Measurements from ENCODE around the gene LCOR.
"Not testable (repeated sequence)": the region's sequence is repeated elsewhere in the genome, so short reads cannot be mapped to it uniquely, and the experiment has no call there.

Gene LCOR

GRCh38 chr10:96838529-96838928 lies 6.4 kb downstream of the LCOR start:
- no peak overlapping the region for H3K4me3 ChIP-seq (ENCODE audit: low read depth, low read length)
- TF ChIP-seq, protein P1, sequence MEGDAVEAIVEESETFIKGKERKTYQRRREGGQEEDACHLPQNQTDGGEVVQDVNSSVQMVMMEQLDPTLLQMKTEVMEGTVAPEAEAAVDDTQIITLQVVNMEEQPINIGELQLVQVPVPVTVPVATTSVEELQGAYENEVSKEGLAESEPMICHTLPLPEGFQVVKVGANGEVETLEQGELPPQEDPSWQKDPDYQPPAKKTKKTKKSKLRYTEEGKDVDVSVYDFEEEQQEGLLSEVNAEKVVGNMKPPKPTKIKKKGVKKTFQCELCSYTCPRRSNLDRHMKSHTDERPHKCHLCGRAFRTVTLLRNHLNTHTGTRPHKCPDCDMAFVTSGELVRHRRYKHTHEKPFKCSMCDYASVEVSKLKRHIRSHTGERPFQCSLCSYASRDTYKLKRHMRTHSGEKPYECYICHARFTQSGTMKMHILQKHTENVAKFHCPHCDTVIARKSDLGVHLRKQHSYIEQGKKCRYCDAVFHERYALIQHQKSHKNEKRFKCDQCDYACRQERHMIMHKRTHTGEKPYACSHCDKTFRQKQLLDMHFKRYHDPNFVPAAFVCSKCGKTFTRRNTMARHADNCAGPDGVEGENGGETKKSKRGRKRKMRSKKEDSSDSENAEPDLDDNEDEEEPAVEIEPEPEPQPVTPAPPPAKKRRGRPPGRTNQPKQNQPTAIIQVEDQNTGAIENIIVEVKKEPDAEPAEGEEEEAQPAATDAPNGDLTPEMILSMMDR (IDR thresholded peaks at IDR 0.05; ENCODE audit: low read depth, low read length, missing control alignments), result no peak
- DNase-seq (ENCODE audit: low read depth), result no peak
- in situ Hi-C loops (cut with HindIII; ENCODE audit: low sequenced_read_pairs), result no loop called here

- no peak for DNase-seq (ENCODE audit: low read depth)
- H3K4me3 ChIP-seq (ENCODE audit: low read depth, low read length), result no peak overlapping the region
- TF ChIP-seq, protein P1 (IDR thresholded peaks at IDR 0.05; ENCODE audit: low read depth, low read length, missing control alignments), result no peak
- in situ Hi-C loops (cut with HindIII; ENCODE audit: low sequenced_read_pairs), result no loop called here
Observed at GRCh38 chr10:96840841-96841518, 8.9 kb downstream of the LCOR start.

- in situ Hi-C loops (cut with HindIII; ENCODE audit: low sequenced_read_pairs), result no loop called here
Observed at GRCh38 chr10:96842896-96843723, 11.0 kb downstream of the LCOR start.

GRCh38 chr10:96843823-96844222 lies 11.7 kb downstream of the LCOR start:
- TF ChIP-seq, protein P1 (IDR thresholded peaks at IDR 0.05; ENCODE audit: low read depth, low read length, missing control alignments), result no peak

More at GRCh38 chr10:96842896-96843723, 11.0 kb downstream of the LCOR start:
- DNase-seq (ENCODE audit: low read depth), result no peak
- TF ChIP-seq, protein P1 (IDR thresholded peaks at IDR 0.05; ENCODE audit: low read depth, low read length, missing control alignments), result no peak
- H3K4me3 ChIP-seq (ENCODE audit: low read depth, low read length), result no peak overlapping the region

DNA sequence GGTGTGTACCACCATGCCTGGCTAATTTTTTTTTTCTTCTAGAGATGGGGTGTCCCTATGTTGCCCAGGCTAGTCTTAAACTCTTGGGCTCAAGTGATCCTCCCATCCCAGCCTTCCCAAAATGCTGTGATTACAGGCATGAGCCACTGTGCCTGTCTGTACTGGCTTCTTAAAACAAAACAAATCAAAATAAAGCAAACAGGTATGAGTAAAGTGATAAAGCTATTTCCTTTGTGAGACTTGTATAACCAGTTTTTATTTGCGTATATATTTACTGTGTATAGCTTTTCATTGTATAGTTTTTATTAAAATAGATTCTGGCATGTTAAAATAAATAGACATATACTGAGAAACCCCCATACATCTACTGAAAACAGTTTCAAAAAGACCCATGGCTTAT lies 14.3 kb downstream of the LCOR start:
- DNase-seq (ENCODE audit: low read depth), result no peak
- TF ChIP-seq, protein P1 (IDR thresholded peaks at IDR 0.05; ENCODE audit: low read depth, low read length, missing control alignments), result no peak
- H3K4me3 ChIP-seq (ENCODE audit: low read depth, low read length), result no peak overlapping the region
- in situ Hi-C loops (cut with HindIII; ENCODE audit: low sequenced_read_pairs), result no loop called here

More at GRCh38 chr10:96843823-96844222, 11.7 kb downstream of the LCOR start:
- no peak overlapping the region for H3K4me3 ChIP-seq (ENCODE audit: low read depth, low read length)
- in situ Hi-C loops (cut with HindIII; ENCODE audit: low sequenced_read_pairs), result no loop called here
- no peak for DNase-seq (ENCODE audit: low read depth)

DNA sequence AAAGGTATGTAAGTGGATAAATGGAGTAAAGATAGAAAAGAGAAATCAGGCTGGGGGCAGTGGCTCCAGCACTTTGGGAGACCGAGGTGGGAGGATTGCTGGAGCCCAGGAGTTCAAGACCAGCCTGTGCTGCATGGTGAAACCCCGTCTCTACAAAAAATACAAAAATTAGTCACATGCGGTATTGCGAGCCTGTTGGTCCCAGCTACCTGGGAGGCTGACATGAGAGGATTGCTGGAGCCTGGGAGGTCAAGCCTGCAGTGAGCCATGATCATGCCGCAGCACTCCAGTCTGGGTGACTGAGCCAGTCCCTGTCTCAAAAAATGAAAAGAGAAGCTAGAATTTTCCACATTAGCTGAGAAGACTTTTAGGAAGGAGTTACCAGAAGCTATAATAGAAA lies 14.8 kb downstream of the LCOR start:
- in situ Hi-C loops (cut with HindIII; ENCODE audit: low sequenced_read_pairs), result no loop called here
- no peak for DNase-seq (ENCODE audit: low read depth)
- TF ChIP-seq, protein P1 (IDR thresholded peaks at IDR 0.05; ENCODE audit: low read depth, low read length, missing control alignments), result no peak

DNA sequence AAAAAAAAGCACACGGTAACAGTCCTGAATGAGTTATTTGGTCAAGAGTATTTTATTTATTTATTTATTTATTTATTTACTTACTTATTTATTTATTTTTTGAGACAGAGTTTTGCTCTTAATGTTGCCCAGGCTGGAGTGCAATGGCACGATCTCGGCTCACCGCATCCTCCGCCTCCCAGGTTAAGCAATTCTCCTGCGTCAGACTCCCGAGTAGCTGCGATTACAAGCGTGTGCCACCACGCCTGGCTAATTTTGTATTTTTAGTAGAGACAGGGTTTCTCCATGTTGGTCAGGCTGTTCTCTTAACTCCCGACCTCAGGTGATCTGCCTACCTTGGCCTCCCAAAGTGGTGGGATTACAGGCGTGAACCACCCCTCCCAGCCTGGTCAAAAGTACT lies 15.3 kb downstream of the LCOR start:
- H3K4me3 ChIP-seq (ENCODE audit: low read depth, low read length); DNase-seq (ENCODE audit: low read depth); in situ Hi-C loops (cut with HindIII; ENCODE audit: low sequenced_read_pairs): not testable (repeated sequence)

More for the DNA sequence above, 14.8 kb downstream of the LCOR start:
- no peak overlapping the region for H3K4me3 ChIP-seq (ENCODE audit: low read depth, low read length)

All from astrocyte of the cerebellum (primary cell).